RWPE2 (cell line): Measurements from ENCODE around the gene CSF3.

Source experiments
- ATAC-seq: fragments of 200-7000 bp; cut with Tn5 transposase; 3 replicates; pipeline ENCODE4 v1.9.1; 2021; ENCODE audit warnings: low read depth
- DNase-seq: peaks from one replicate; pipeline ENCODE4 v3.0.0-alpha.2; 2020; ENCODE audit warnings: low spot score
- H3K27ac ChIP-seq: fragments of 450-650 bp; 2 replicates; pipeline ENCODE4 v1.5.1; 2017; ENCODE audit warnings: mild to moderate bottlenecking; ENCODE audit not compliant: poor library complexity, severe bottlenecking
- H3K27me3 ChIP-seq: fragments of 250-450 bp; sonication (Bioruptor Pico); 2 replicates; pipeline ENCODE4 v1.5.1; 2021; ENCODE audit warnings: mild to moderate bottlenecking, moderate library complexity; ENCODE audit not compliant: insufficient read depth, poor library complexity, severe bottlenecking
- H3K36me3 ChIP-seq: fragments of 250-450 bp; sonication (Bioruptor Pico); 2 replicates; pipeline ENCODE4 v1.5.1; 2020; ENCODE audit warnings: low read depth, mild to moderate bottlenecking, moderate library complexity
- H3K4me1 ChIP-seq: fragments of 250-450 bp; sonication (Bioruptor Pico); 2 replicates; pipeline ENCODE4 v1.5.1; 2021; ENCODE audit warnings: mild to moderate bottlenecking, moderate library complexity; ENCODE audit not compliant: insufficient read depth, poor library complexity, severe bottlenecking
- H3K4me3 ChIP-seq: fragments of 250-450 bp; sonication (Bioruptor Pico); 2 replicates; pipeline ENCODE4 v1.5.1; 2021; ENCODE audit warnings: mild to moderate bottlenecking, moderate library complexity; ENCODE audit not compliant: severe bottlenecking
- H3K9me3 ChIP-seq: fragments of 250-450 bp; sonication (Bioruptor Pico); 2 replicates; pipeline ENCODE4 v1.5.1; 2021; ENCODE audit warnings: mild to moderate bottlenecking, moderate library complexity; ENCODE audit not compliant: severe bottlenecking
- TF ChIP-seq, protein P1 (sequence below): fragments of 450-650 bp; IDR thresholded peaks from one replicate; pipeline ENCODE4 v1.5.1; 2017; ENCODE audit warnings: mild to moderate bottlenecking, moderate library complexity; ENCODE audit not compliant: poor library complexity, severe bottlenecking

CSF3 gene

DNA sequence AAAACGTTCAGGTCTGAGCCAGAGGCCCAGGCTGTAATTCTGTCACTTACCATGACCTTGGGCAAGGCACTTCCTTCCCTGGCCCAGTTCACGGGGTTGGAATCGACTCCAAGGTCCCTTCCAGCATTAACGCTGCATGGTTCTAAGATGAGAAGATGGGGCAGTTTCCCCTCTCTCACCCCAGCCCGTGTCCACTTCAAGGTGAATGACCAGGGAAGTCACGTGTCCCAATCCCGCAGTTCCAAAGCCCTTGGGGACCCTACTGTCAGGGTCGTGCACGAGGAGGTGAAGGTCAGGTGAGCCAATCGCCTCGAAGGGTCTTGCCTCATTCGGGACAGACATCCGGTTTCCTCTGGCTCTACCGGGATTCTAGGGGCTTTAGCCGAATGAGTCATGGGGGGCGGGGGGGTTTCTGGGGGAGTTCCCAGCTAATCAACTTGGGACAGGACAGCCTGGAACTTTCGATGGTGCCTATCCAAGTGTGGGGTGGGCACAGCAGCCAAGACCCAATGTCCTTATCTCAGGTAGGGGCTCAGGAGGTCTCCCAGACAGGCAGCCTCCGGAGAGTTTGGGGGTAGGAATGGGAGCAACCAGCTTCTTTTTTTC is 762 bp upstream of the CSF3 start:
- Histone ChIP-seq H3K9me3 (no peaks in the 10 kb centered on the region), H3K4me1 (peaks cover 32% of the 10 kb centered on the region), H3K27me3 (no peaks in the 10 kb centered on the region), H3K36me3 (peaks cover 19% of the 10 kb centered on the region), H3K27ac (peak overlapping the region; percentile 93), H3K4me3 (no peak overlapping the region)
- DNase-seq (no peak), ATAC-seq (no peak)
- TF ChIP-seq, protein P1, sequence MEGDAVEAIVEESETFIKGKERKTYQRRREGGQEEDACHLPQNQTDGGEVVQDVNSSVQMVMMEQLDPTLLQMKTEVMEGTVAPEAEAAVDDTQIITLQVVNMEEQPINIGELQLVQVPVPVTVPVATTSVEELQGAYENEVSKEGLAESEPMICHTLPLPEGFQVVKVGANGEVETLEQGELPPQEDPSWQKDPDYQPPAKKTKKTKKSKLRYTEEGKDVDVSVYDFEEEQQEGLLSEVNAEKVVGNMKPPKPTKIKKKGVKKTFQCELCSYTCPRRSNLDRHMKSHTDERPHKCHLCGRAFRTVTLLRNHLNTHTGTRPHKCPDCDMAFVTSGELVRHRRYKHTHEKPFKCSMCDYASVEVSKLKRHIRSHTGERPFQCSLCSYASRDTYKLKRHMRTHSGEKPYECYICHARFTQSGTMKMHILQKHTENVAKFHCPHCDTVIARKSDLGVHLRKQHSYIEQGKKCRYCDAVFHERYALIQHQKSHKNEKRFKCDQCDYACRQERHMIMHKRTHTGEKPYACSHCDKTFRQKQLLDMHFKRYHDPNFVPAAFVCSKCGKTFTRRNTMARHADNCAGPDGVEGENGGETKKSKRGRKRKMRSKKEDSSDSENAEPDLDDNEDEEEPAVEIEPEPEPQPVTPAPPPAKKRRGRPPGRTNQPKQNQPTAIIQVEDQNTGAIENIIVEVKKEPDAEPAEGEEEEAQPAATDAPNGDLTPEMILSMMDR = no peak

DNA sequence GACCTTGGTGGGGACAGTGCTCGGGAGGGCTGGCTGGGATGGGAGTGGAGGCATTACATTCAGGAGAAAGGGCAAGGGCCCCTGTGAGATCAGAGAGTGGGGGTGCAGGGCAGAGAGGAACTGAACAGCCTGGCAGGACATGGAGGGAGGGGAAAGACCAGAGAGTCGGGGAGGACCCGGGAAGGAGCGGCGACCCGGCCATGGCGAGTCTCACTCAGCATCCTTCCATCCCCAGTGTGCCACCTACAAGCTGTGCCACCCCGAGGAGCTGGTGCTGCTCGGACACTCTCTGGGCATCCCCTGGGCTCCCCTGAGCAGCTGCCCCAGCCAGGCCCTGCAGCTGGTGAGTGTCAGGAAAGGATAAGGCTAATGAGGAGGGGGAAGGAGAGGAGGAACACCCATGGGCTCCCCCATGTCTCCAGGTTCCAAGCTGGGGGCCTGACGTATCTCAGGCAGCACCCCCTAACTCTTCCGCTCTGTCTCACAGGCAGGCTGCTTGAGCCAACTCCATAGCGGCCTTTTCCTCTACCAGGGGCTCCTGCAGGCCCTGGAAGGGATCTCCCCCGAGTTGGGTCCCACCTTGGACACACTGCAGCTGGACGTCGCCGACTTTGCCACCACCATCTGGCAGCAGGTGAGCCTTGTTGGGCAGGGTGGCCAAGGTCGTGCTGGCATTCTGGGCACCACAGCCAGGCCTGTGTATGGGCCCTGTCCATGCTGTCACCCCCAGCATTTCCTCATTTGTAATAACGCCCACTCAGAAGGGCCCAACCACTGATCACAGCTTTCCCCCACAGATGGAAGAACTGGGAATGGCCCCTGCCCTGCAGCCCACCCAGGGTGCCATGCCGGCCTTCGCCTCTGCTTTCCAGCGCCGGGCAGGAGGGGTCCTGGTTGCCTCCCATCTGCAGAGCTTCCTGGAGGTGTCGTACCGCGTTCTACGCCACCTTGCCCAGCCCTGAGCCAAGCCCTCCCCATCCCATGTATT is 1.1 kb downstream of the CSF3 start:
- ATAC-seq (no peak), DNase-seq (no peak)
- H3K36me3 ChIP-seq = peaks cover 37% of the 10 kb centered on the region
- peaks cover 50% of the 10 kb centered on the region for H3K4me1 ChIP-seq
- TF ChIP-seq, protein P1 = no peak
- H3K4me3 ChIP-seq = peak overlapping the region; percentile 19
- no peaks in the 10 kb centered on the region for H3K9me3 ChIP-seq
- peak overlapping the region; percentile 93 for H3K27ac ChIP-seq
- H3K27me3 ChIP-seq = no peaks in the 10 kb centered on the region

- DNase-seq = no peak
- TF ChIP-seq, protein P1 = no peak
- no peaks in the 10 kb centered on the region for H3K27me3 ChIP-seq
- no peak overlapping the region for H3K4me3 ChIP-seq
- H3K36me3 ChIP-seq = peaks cover 47% of the 10 kb centered on the region
- H3K27ac ChIP-seq = peak overlapping the region; percentile 93
- no peak for ATAC-seq
- H3K9me3 ChIP-seq = no peaks in the 10 kb centered on the region
- H3K4me1 ChIP-seq = peaks cover 59% of the 10 kb centered on the region
Measured at GRCh38 chr17:40017422-40018080, 2.3 kb downstream of the CSF3 start.

DNA sequence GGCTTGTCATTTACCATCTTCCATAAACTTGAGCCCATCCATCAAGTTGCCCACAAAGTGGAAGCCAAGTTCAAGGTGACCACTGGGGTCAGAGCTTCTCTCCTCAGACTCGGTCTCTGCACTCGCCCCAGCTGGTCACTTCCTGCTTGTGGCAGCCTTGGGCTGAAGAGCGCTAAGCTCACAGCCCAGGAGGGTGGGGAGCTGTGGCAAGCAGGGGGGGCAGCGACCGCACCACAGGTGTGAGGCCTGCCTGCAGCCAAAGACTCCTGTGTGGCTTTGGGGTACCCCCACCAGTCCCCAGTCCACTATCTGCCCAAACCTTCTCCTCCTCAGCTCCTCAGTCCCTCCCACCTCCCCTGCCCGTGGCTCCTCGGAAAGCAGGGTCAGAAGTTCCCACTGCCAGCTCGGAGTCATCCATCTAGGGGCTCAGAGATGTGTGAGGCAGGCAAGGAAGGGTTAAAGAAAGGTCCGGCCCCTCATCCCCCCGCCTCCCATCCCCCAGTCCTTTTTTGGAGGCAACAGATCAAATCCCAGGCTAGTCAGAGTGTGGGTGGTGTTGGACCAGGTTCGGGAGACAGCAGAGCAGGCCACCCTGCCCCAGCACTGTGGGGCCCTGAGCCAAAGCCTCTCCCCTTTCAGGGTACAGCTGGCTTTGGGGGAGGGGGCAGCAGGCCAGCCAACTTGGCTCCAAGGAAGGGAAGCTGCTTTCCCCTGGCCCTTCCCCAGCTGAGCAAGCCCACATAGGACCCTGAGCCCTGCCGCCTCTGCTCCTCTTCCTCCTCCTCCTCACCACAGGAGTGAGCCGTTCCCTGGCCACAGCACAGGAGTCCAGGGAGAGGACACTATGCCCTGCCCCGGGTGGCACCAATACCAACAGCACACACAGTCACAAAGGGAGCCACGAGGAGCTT is 3.2 kb downstream of the CSF3 start:
- no peak for ATAC-seq
- TF ChIP-seq, protein P1 = no peak
- peak overlapping the region; percentile 93 for H3K27ac ChIP-seq
- H3K27me3 ChIP-seq = no peaks in the 10 kb centered on the region
- peaks cover 52% of the 10 kb centered on the region for H3K36me3 ChIP-seq
- peaks cover 68% of the 10 kb centered on the region for H3K4me1 ChIP-seq
- DNase-seq = no peak
- H3K9me3 ChIP-seq = no peaks in the 10 kb centered on the region
- no peak overlapping the region for H3K4me3 ChIP-seq
